SU-DHL-6 (cell line): ENCODE results near the gene C2orf49.

Experiments used
- H2AFZ ChIP-seq: fragments of 200-600 bp; sonication (generic); 2 replicates; pipeline ENCODE4 v1.6.1; 2014; ENCODE audit warnings: low read depth, mild to moderate bottlenecking, moderate library complexity, mixed read lengths, antibody characterized with exemption, low read length; ENCODE audit not compliant: severe bottlenecking
- H3F3A ChIP-seq: fragments of 200-600 bp; shearing (Covaris generic); 2 replicates; pipeline ENCODE4 v1.6.0; 2016; ENCODE audit warnings: antibody characterized with exemption, mild to moderate bottlenecking; ENCODE audit not compliant: insufficient read depth
- H3K27ac ChIP-seq: fragments of 200-600 bp; sonication (generic); 2 replicates; pipeline ENCODE4 v1.5.1; 2016; ENCODE audit warnings: low read depth, mild to moderate bottlenecking, low read length, moderate library complexity, mixed read lengths
- H3K27me3 ChIP-seq: fragments of 200-600 bp; sonication (generic), shearing (Covaris generic); 2 replicates; pipeline ENCODE4 v1.6.0; 2014; ENCODE audit warnings: mild to moderate bottlenecking, low read length
- H3K36me3 ChIP-seq: fragments of 200-600 bp; sonication (generic); 2 replicates; pipeline ENCODE4 v1.6.1; 2014; ENCODE audit warnings: mild to moderate bottlenecking, low read length, mixed read lengths
- H3K4me2 ChIP-seq: fragments of 300-600, 200-600 bp; shearing (Covaris generic), sonication (generic); 2 replicates; pipeline ENCODE4 v1.6.0; 2014; ENCODE audit warnings: low read length, low read depth, mild to moderate bottlenecking; ENCODE audit not compliant: poor library complexity, severe bottlenecking
- H3K4me3 ChIP-seq: fragments of 200-600 bp; sonication (generic); 2 replicates; pipeline ENCODE4 v1.5.1; 2014; ENCODE audit warnings: antibody characterized with exemption, low read length, mild to moderate bottlenecking, mixed read lengths; ENCODE audit not compliant: insufficient read depth, poor library complexity, severe bottlenecking
- H3K79me2 ChIP-seq: fragments of 200-600 bp; sonication (generic); 2 replicates; pipeline ENCODE4 v1.6.1; 2014; ENCODE audit warnings: mild to moderate bottlenecking, low read length, moderate library complexity; ENCODE audit not compliant: insufficient read depth
- H3K9ac ChIP-seq: fragments of 200-600 bp; sonication (generic); 2 replicates; pipeline ENCODE4 v1.7.0; 2014; ENCODE audit warnings: mild to moderate bottlenecking, low read length
- H3K9me2 ChIP-seq: fragments of 200-600 bp; sonication (generic); replicated peaks from 2 replicates; pipeline ENCODE4 v1.6.1; 2014; ENCODE audit warnings: low read length; ENCODE audit not compliant: insufficient read depth
- H3K9me3 ChIP-seq: fragments of 200-600 bp; sonication (generic); 2 replicates; pipeline ENCODE4 v1.6.1; 2014; ENCODE audit warnings: low read length, mixed read lengths; ENCODE audit not compliant: insufficient read depth
- H4K20me1 ChIP-seq: fragments of 200-600 bp; sonication (generic); 2 replicates; pipeline ENCODE4 v1.6.1; 2014; ENCODE audit warnings: low read depth, mild to moderate bottlenecking, antibody characterized with exemption, low read length, moderate library complexity, mixed read lengths
- CTCF ChIP-seq: fragments of 200-600 bp; sonication (generic); IDR thresholded peaks from one replicate; pipeline ENCODE4 v1.5.1; 2017; ENCODE audit warnings: antibody characterized with exemption, mild to moderate bottlenecking, low read length, moderate library complexity; ENCODE audit not compliant: insufficient read depth, poor library complexity, severe bottlenecking
- EZH2phosphoT487 ChIP-seq: fragments of 200-600 bp; sonication (generic), shearing (Covaris generic); conservative IDR thresholded peaks from 2 replicates; pipeline ENCODE4 v1.6.1; 2018; ENCODE audit warnings: mild to moderate bottlenecking, antibody characterized with exemption, low read length, moderate library complexity, mixed read lengths

The C2orf49 gene

GRCh38 chr2:105338020-105338385 is 663 bp downstream of the C2orf49 start:
- H3K36me3 ChIP-seq, result peaks cover 21% of the 10 kb centered on the region
- no peak overlapping the region for H3K27ac ChIP-seq
- H3K4me2 ChIP-seq, result peak overlapping the region; percentile 79
- H3K4me3 ChIP-seq, result peak overlapping the region; percentile 99
- H3K9me2 ChIP-seq, result no peaks in the 10 kb centered on the region
- peaks cover 52% of the 10 kb centered on the region for H3K79me2 ChIP-seq
- H3K9ac ChIP-seq, result peak overlapping the region; percentile 81
- H3F3A ChIP-seq, result no peaks in the 10 kb centered on the region
- no peaks in the 10 kb centered on the region for H3K27me3 ChIP-seq
- peaks cover 3% of the 10 kb centered on the region; the same call in 1 of the 2 replicates for H4K20me1 ChIP-seq
- TF ChIP-seq CTCF, result no peak
- no peak for TF ChIP-seq EZH2phosphoT487
- H3K9me3 ChIP-seq, result no peaks in the 10 kb centered on the region
- peak overlapping the region; percentile 29 for H2AFZ ChIP-seq

GRCh38 chr2:105339414-105339813 is 2.1 kb downstream of the C2orf49 start:
- Histone ChIP-seq H3K27me3 (no peaks in the 10 kb centered on the region), H3K27ac (no peak overlapping the region), H2AFZ (no peak overlapping the region), H3K79me2 (peaks cover 52% of the 10 kb centered on the region), H3K9me2 (no peaks in the 10 kb centered on the region), H4K20me1 (peaks cover 3% of the 10 kb centered on the region; the same call in 1 of the 2 replicates), H3K36me3 (peaks cover 26% of the 10 kb centered on the region), H3K4me2 (peak overlapping the region; percentile 79), H3K9ac (no peak overlapping the region), H3K4me3 (no peak overlapping the region), H3K9me3 (no peaks in the 10 kb centered on the region), H3F3A (peaks cover 4% of the 10 kb centered on the region; the same call in 1 of the 2 replicates)
- TF ChIP-seq CTCF, result no peak
- no peak for TF ChIP-seq EZH2phosphoT487

GRCh38 chr2:105344704-105345345 is 7.5 kb downstream of the C2orf49 start:
- Histone ChIP-seq H4K20me1 (no peaks in the 10 kb centered on the region), H3K36me3 (peaks cover 57% of the 10 kb centered on the region), H3F3A (peaks cover 4% of the 10 kb centered on the region; the same call in 1 of the 2 replicates), H3K4me2 (no peak overlapping the region), H2AFZ (no peak overlapping the region), H3K9me3 (no peaks in the 10 kb centered on the region), H3K9me2 (no peaks in the 10 kb centered on the region), H3K79me2 (peaks cover 16% of the 10 kb centered on the region; the same call in 1 of the 2 replicates), H3K4me3 (no peak overlapping the region), H3K9ac (no peak overlapping the region), H3K27ac (no peak overlapping the region), H3K27me3 (no peaks in the 10 kb centered on the region)
- TF ChIP-seq EZH2phosphoT487 (no peak), CTCF (peak; percentile 9)
